Fibroblast of villous mesenchyme (primary cell): ENCODE results near the gene LIF. TPM values are rescaled to one million over a fixed set of nuclear protein-coding genes. Genes with fewer than 3 reads are reported as not detected.

ENCODE experiments used
- DNase-seq: peaks from one replicate; pipeline ENCODE4 v3.0.0-alpha.2; 2010; ENCODE audit warnings: low read depth
- H3K4me3 ChIP-seq: 2 replicates; pipeline ENCODE4 v1.5.1; 2011; ENCODE audit warnings: low read depth, mild to moderate bottlenecking, low read length
- CTCF ChIP-seq: IDR thresholded peaks from 2 replicates; pipeline ENCODE4 v1.5.1; 2012; ENCODE audit warnings: low read depth, mild to moderate bottlenecking, low read length; ENCODE audit not compliant: insufficient read depth
- total RNA-seq: library from RNA; depleted of rRNA; stranded (reverse); fragments of >200 nt; gene quantifications from 2 replicates; pipeline ENCODE4 v1.2.3, GENCODE V29; 2012

Gene LIF
- total RNA-seq, 1 donor: 7.8 TPM

- no peak for TF ChIP-seq CTCF
- no peak overlapping the region for H3K4me3 ChIP-seq
- peak; percentile 78 for DNase-seq
These were observed 6.8 kb upstream of the LIF start for GRCh38 chr22:30253205-30253852.

GRCh38 chr22:30252411-30253204, 6.0 kb upstream of the LIF start:
- TF ChIP-seq CTCF: no peak
- DNase-seq: no peak

GRCh38 chr22:30251711-30252110, 5.2 kb upstream of the LIF start:
- TF ChIP-seq CTCF: no peak
- DNase-seq: no peak
- H3K4me3 ChIP-seq: no peak overlapping the region

More at GRCh38 chr22:30252411-30253204, 6.0 kb upstream of the LIF start:
- H3K4me3 ChIP-seq: no peak overlapping the region

GRCh38 chr22:30250661-30251267, 4.2 kb upstream of the LIF start:
- no peak for DNase-seq
- no peak for TF ChIP-seq CTCF
- no peak overlapping the region for H3K4me3 ChIP-seq

GRCh38 chr22:30250039-30250565, 3.5 kb upstream of the LIF start:
- DNase-seq: no peak
- TF ChIP-seq CTCF: no peak
- H3K4me3 ChIP-seq: no peak overlapping the region

GRCh38 chr22:30249049-30250038, 2.8 kb upstream of the LIF start:
- no peak for TF ChIP-seq CTCF
- DNase-seq: peak; percentile 62
- no peak overlapping the region for H3K4me3 ChIP-seq
